K562 treated with DMSO at 1 percent for 4 hours (cell line): Measurements from ENCODE around the gene SENP6. TPM values are rescaled to one million over a fixed set of nuclear protein-coding genes. Genes with fewer than 3 reads are reported as not detected.

Experiments
- total RNA-seq: library from RNA; unstranded; fragments of 300-600 nt; gene quantifications from 2 replicates; pipeline ENCODE4 v1.2.3, GENCODE V29; 2022; ENCODE audit not compliant: insufficient read depth

SENP6 gene
- total RNA-seq, result 17.9 and 23.6 TPM in 2 replicates

GRCh38 chr6:75601304-75602245 is at the start of gene SENP6:
Gene SENP6 (plus strand): TSS chr6:75601880. CDS start chr6:75602525, 645 bp downstream.

GRCh38 chr6:75748743-75749538 is 147.3 kb downstream of the SENP6 start, which contains the start of gene MYO6:
Gene MYO6 (plus strand): TSS chr6:75749239. CDS start chr6:75817548, 68,309 bp downstream.

Other genes with a start within 250 kb of the SENP6 start
- gene FILIP1, start 108.1 kb upstream of the SENP6 start, total RNA-seq, result 0.18 and 0.29 TPM in 2 replicates
- 2.7 and 2.9 TPM in 2 replicates for gene MYO6, start 147.4 kb downstream of the SENP6 start, total RNA-seq